ENCODE results near the gene RAVER1.
"Not testable (repeated sequence)": the region's sequence is repeated elsewhere in the genome, so short reads cannot be mapped to it uniquely, and the experiment has no call there.

Gene RAVER1

GRCh38 chr19:10292206-10292788, 41.0 kb downstream of the RAVER1 start:
- DNase-seq (ENCODE audit: extremely low read depth in 1 of 2, low read depth in 1 of 2), result peak in 1 of 2 donors; percentile 80

- DNase-seq (ENCODE audit: extremely low read depth in 1 of 2, low read depth in 1 of 2), result no peak
Measured at GRCh38 chr19:10291554-10292205, 41.6 kb downstream of the RAVER1 start.

- peak in 1 of 2 donors; percentile 51 for DNase-seq (ENCODE audit: extremely low read depth in 1 of 2, low read depth in 1 of 2)
Measured at GRCh38 chr19:10290876-10291553, 42.3 kb downstream of the RAVER1 start.

- DNase-seq (ENCODE audit: extremely low read depth in 1 of 2, low read depth in 1 of 2), result no peak
Measured at GRCh38 chr19:10290357-10290875, 42.9 kb downstream of the RAVER1 start.

- no peak for DNase-seq (ENCODE audit: extremely low read depth in 1 of 2, low read depth in 1 of 2)
Measured at GRCh38 chr19:10289836-10290356, 43.4 kb downstream of the RAVER1 start, which contains the start of gene ICAM5. ICAM5 (plus strand) TSS chr19:10289952; CDS start chr19:10290044, 92 bp downstream.

GRCh38 chr19:10289167-10289835, 44.0 kb downstream of the RAVER1 start:
- DNase-seq (ENCODE audit: extremely low read depth in 1 of 2, low read depth in 1 of 2), result peak in 1 of 2 donors; percentile 59

GRCh38 chr19:10288662-10289166, 44.6 kb downstream of the RAVER1 start:
- DNase-seq (ENCODE audit: extremely low read depth in 1 of 2, low read depth in 1 of 2), result peak in 1 of 2 donors; percentile 47

GRCh38 chr19:10286803-10287737, 46.3 kb downstream of the RAVER1 start, which contains the start of gene ICAM4:
ICAM4 (plus strand) TSS chr19:10286955; CDS start chr19:10287013, 58 bp downstream.
- DNase-seq (ENCODE audit: extremely low read depth in 1 of 2, low read depth in 1 of 2), result no peak

- DNase-seq (ENCODE audit: extremely low read depth in 1 of 2, low read depth in 1 of 2), result no peak
Measured at GRCh38 chr19:10285393-10285792, 47.9 kb downstream of the RAVER1 start.

GRCh38 chr19:10284960-10285278, 48.4 kb downstream of the RAVER1 start:
- no peak for DNase-seq (ENCODE audit: extremely low read depth in 1 of 2, low read depth in 1 of 2)

GRCh38 chr19:10284065-10284959, 49.0 kb downstream of the RAVER1 start:
- no peak for DNase-seq (ENCODE audit: extremely low read depth in 1 of 2, low read depth in 1 of 2)

- no peak for DNase-seq (ENCODE audit: extremely low read depth in 1 of 2, low read depth in 1 of 2)
Measured at GRCh38 chr19:10283301-10284064, 49.8 kb downstream of the RAVER1 start.

GRCh38 chr19:10282043-10282442, 51.3 kb downstream of the RAVER1 start:
- DNase-seq (ENCODE audit: extremely low read depth in 1 of 2, low read depth in 1 of 2), result not testable (repeated sequence)

GRCh38 chr19:10279737-10280442, 53.4 kb downstream of the RAVER1 start:
- DNase-seq (ENCODE audit: extremely low read depth in 1 of 2, low read depth in 1 of 2), result no peak

GRCh38 chr19:10278935-10279334, 54.4 kb downstream of the RAVER1 start:
- no peak for DNase-seq (ENCODE audit: extremely low read depth in 1 of 2, low read depth in 1 of 2)

GRCh38 chr19:10277795-10278589, 55.3 kb downstream of the RAVER1 start:
- DNase-seq (ENCODE audit: extremely low read depth in 1 of 2, low read depth in 1 of 2), result no peak

GRCh38 chr19:10274589-10274988, 58.7 kb downstream of the RAVER1 start:
- no peak for DNase-seq (ENCODE audit: extremely low read depth in 1 of 2, low read depth in 1 of 2)
